Muscle of back (tissue), 11 donors: ENCODE data around the gene ABTB2. TPM values are rescaled to one million over a fixed set of nuclear protein-coding genes. Genes with fewer than 3 reads are reported as not detected.

ENCODE experiments used
- DNase-seq, 3 donors: peaks; one replicate each; pipeline versions ENCODE4 v3.0.0 to v3.0.0-alpha.2; 2013
- polyA plus RNA-seq, 10 donors: library from polyadenylated mRNA; unstranded; fragments of 120-200 nt; gene quantifications; one replicate each; pipeline ENCODE4 v1.2.1, GENCODE V29; 2013; ENCODE audit not compliant: insufficient read length in 10 of 10

The ABTB2 gene
- polyA plus RNA-seq, 10 donors, result 4.1 to 8.5 (median 6.3) TPM

GRCh38 chr11:34363363-34364084 is 5.7 kb upstream of the ABTB2 start:
- DNase-seq, result no peak

GRCh38 chr11:34360046-34360445 is 2.2 kb upstream of the ABTB2 start:
- no peak for DNase-seq

GRCh38 chr11:34359548-34359891 is 1.7 kb upstream of the ABTB2 start:
- DNase-seq, result no peak

- peak; percentile 83 to 93 (median 86) for DNase-seq
Measured at GRCh38 chr11:34358728-34359547, 1.1 kb upstream of the ABTB2 start.

- DNase-seq, result peak in 2 of 3 donors; percentile 61 to 88
Measured at GRCh38 chr11:34358258-34358727, 483 bp upstream of the ABTB2 start.

GRCh38 chr11:34356913-34357700 is 703 bp downstream of the ABTB2 start:
- DNase-seq, result peak in 2 of 3 donors; percentile 56 to 83

GRCh38 chr11:34356576-34356912 is 1.3 kb downstream of the ABTB2 start:
- peak in 1 of 3 donors; percentile 22 for DNase-seq

GRCh38 chr11:34356130-34356529 is 1.7 kb downstream of the ABTB2 start:
- no peak for DNase-seq

GRCh38 chr11:34355726-34356125 is 2.1 kb downstream of the ABTB2 start:
- no peak for DNase-seq

- DNase-seq, result no peak
Measured at GRCh38 chr11:34354782-34355181, 3.0 kb downstream of the ABTB2 start.

- no peak for DNase-seq
Measured at GRCh38 chr11:34353881-34354280, 3.9 kb downstream of the ABTB2 start.

- DNase-seq, result no peak
Measured at GRCh38 chr11:34351687-34352469, 5.9 kb downstream of the ABTB2 start.

- no peak for DNase-seq
Measured at GRCh38 chr11:34351051-34351450, 6.8 kb downstream of the ABTB2 start.

GRCh38 chr11:34349882-34350281 is 7.9 kb downstream of the ABTB2 start:
- DNase-seq, result no peak

GRCh38 chr11:34348919-34349318 is 8.9 kb downstream of the ABTB2 start:
- no peak for DNase-seq

- DNase-seq, result peak in 2 of 3 donors; percentile 45 to 65
Measured at GRCh38 chr11:34348096-34348495, 9.7 kb downstream of the ABTB2 start.

GRCh38 chr11:34346551-34346950 is 11.3 kb downstream of the ABTB2 start:
- peak in 2 of 3 donors; percentile 62 to 76 for DNase-seq

GRCh38 chr11:34345991-34346480 is 11.8 kb downstream of the ABTB2 start:
- peak; percentile 80 to 89 (median 82) for DNase-seq

- peak; percentile 43 to 70 (median 68) for DNase-seq
Measured at GRCh38 chr11:34345540-34345876, 12.3 kb downstream of the ABTB2 start.

- peak in 1 of 3 donors; percentile 80 for DNase-seq
Measured at GRCh38 chr11:34344768-34345539, 12.9 kb downstream of the ABTB2 start.

GRCh38 chr11:34344410-34344767 is 13.4 kb downstream of the ABTB2 start:
- no peak for DNase-seq
